Hepatocyte (in vitro differentiated cells): ENCODE results near the gene ABCA1. TPM values are rescaled to one million over a fixed set of nuclear protein-coding genes. Genes with fewer than 3 reads are reported as not detected.
"Not testable (repeated sequence)": the region's sequence is repeated elsewhere in the genome, so short reads cannot be mapped to it uniquely, and the experiment has no call there.

Experiments used
- DNase-seq: peaks from one replicate; pipeline ENCODE4 v3.0.0-alpha.2; 2016; ENCODE audit warnings: low spot score
- H2AFZ ChIP-seq: fragments of 200-600 bp; sonication (generic); 2 replicates; pipeline ENCODE4 v1.6.0; 2016; ENCODE audit warnings: antibody characterized with exemption, mild to moderate bottlenecking
- H3K27ac ChIP-seq: fragments of 200-600 bp; sonication (generic); 2 replicates; pipeline ENCODE4 v1.5.1; 2016; ENCODE audit warnings: mild to moderate bottlenecking
- H3K27me3 ChIP-seq: fragments of 200-600 bp; sonication (generic); 2 replicates; pipeline ENCODE4 v1.6.1; 2016
- H3K36me3 ChIP-seq: fragments of 200-600 bp; sonication (generic); replicated peaks from 2 replicates; pipeline ENCODE4 v1.5.1; 2016; ENCODE audit warnings: low read depth; ENCODE audit not compliant: insufficient read depth
- H3K4me1 ChIP-seq: fragments of 200-600 bp; sonication (generic); 2 replicates; pipeline ENCODE4 v1.5.1; 2016; ENCODE audit warnings: mild to moderate bottlenecking, moderate library complexity; ENCODE audit not compliant: insufficient read depth
- H3K4me2 ChIP-seq: fragments of 200-600 bp; sonication (generic); 2 replicates; pipeline ENCODE4 v1.6.0; 2016
- H3K4me3 ChIP-seq: fragments of 200-600 bp; sonication (generic); 2 replicates; pipeline ENCODE4 v1.5.1; 2016; ENCODE audit warnings: mild to moderate bottlenecking
- H3K79me2 ChIP-seq: fragments of 200-600 bp; sonication (generic); 2 replicates; pipeline ENCODE4 v1.6.0; 2017; ENCODE audit warnings: mild to moderate bottlenecking
- H3K9me2 ChIP-seq: fragments of 200-600 bp; sonication (generic); replicated peaks from 2 replicates; pipeline ENCODE4 v1.6.0; 2017; ENCODE audit warnings: mild to moderate bottlenecking; ENCODE audit not compliant: insufficient read depth
- H3K9me3 ChIP-seq: fragments of 200-600 bp; sonication (generic); 2 replicates; pipeline ENCODE4 v1.5.1; 2016; ENCODE audit warnings: low read depth, mild to moderate bottlenecking
- H4K20me1 ChIP-seq: fragments of 200-600 bp; sonication (generic); 2 replicates; pipeline ENCODE4 v1.6.0; 2016; ENCODE audit warnings: mild to moderate bottlenecking; ENCODE audit not compliant: insufficient read depth, poor library complexity, severe bottlenecking
- CTCF ChIP-seq: fragments of 200-600 bp; sonication (generic); IDR thresholded peaks from 2 replicates; pipeline ENCODE4 v1.5.1; 2016; ENCODE audit warnings: antibody characterized with exemption, mild to moderate bottlenecking; ENCODE audit not compliant: poor library complexity
- EZH2 ChIP-seq: fragments of 200-600 bp; sonication (generic); IDR thresholded peaks from 2 replicates; pipeline ENCODE4 v1.6.1; 2016; ENCODE audit warnings: antibody characterized with exemption, mild to moderate bottlenecking, borderline replicate concordance
- EZH2phosphoT487 ChIP-seq: fragments of 200-600 bp; sonication (generic); IDR thresholded peaks from one replicate; pipeline ENCODE4 v1.6.1; 2018; ENCODE audit warnings: antibody characterized with exemption, mild to moderate bottlenecking, low read depth, moderate library complexity; ENCODE audit not compliant: unreplicated experiment, severe bottlenecking
- WGBS: methylation state at CpG from one replicate; pipeline ENCODE4 v1.1.6; 2016; ENCODE audit warnings: low lambda C conversion rate; ENCODE audit errors: missing lambda C conversion rate; 5-methylcytosine and 5-hydroxymethylcytosine counted together
- polyA plus RNA-seq: library from polyadenylated mRNA; unstranded; fragments of >200 nt; fragmentation: Nextera tagmentation; extraction: Ambion mirVana; gene quantifications from 2 replicates; pipeline ENCODE4 v1.2.1, GENCODE V29; 2016
- total RNA-seq: library from RNA; depleted of rRNA; stranded (reverse); fragments of >200 nt; gene quantifications from 2 replicates; pipeline ENCODE4 v1.2.3, GENCODE V29; 2014

ABCA1 gene
- total and polyA plus RNA-seq, 2 experiments from 2014 or later: 14.5 to 87.4 TPM

GRCh38 chr9:104960662-104961061 lies 32.7 kb upstream of the ABCA1 start:
- H3K9me2 ChIP-seq: no peaks in the 10 kb centered on the region
- H3K27ac ChIP-seq: no peak overlapping the region
- TF ChIP-seq EZH2 (no peak), CTCF (no peak), EZH2phosphoT487 (no peak)
- no peaks in the 10 kb centered on the region for H3K9me3 ChIP-seq
- H3K27me3 ChIP-seq: no peaks in the 10 kb centered on the region
- no peak for DNase-seq
- no peak overlapping the region for H3K4me2 ChIP-seq
- 84% methylated on average over 1 of the region's 2 CpGs for WGBS
- H3K79me2 ChIP-seq: no peaks in the 10 kb centered on the region
- H3K4me3 ChIP-seq: no peak overlapping the region
- no peaks in the 10 kb centered on the region for H3K36me3 ChIP-seq
- H3K4me1 ChIP-seq: peaks cover 11% of the 10 kb centered on the region
- no peaks in the 10 kb centered on the region for H4K20me1 ChIP-seq
- no peak overlapping the region for H2AFZ ChIP-seq

GRCh38 chr9:104958751-104959150 lies 30.8 kb upstream of the ABCA1 start:
- Histone ChIP-seq H4K20me1 (no peaks in the 10 kb centered on the region), H3K9me3 (no peaks in the 10 kb centered on the region), H3K4me2 (no peak overlapping the region), H3K4me3 (no peak overlapping the region), H3K9me2 (no peaks in the 10 kb centered on the region), H3K27ac (no peak overlapping the region), H3K4me1 (peaks cover 11% of the 10 kb centered on the region), H3K27me3 (no peaks in the 10 kb centered on the region), H3K36me3 (no peaks in the 10 kb centered on the region), H3K79me2 (no peaks in the 10 kb centered on the region), H2AFZ (no peak overlapping the region)
- no peak for DNase-seq
- TF ChIP-seq EZH2phosphoT487 (no peak), EZH2 (no peak), CTCF (no peak)
- WGBS: 52% methylated on average over 1 of the region's 1 CpG

GRCh38 chr9:104958006-104958405 lies 30.1 kb upstream of the ABCA1 start:
- H3K4me3 ChIP-seq, H3K4me2 ChIP-seq, H3K9me2 ChIP-seq, H3K36me3 ChIP-seq, H3K27ac ChIP-seq, H3K27me3 ChIP-seq, DNase-seq, H4K20me1 ChIP-seq, H3K79me2 ChIP-seq, H2AFZ ChIP-seq, H3K9me3 ChIP-seq: not testable (repeated sequence)
- 70% methylated on average over 4 of the region's 4 CpGs for WGBS
- H3K4me1 ChIP-seq: peaks cover 11% of the 10 kb centered on the region

GRCh38 chr9:104951487-104951886 lies 23.5 kb upstream of the ABCA1 start:
- Histone ChIP-seq H3K9me2 (no peaks in the 10 kb centered on the region), H2AFZ (no peak overlapping the region), H3K4me2 (no peak overlapping the region), H3K4me3 (no peak overlapping the region), H4K20me1 (no peaks in the 10 kb centered on the region), H3K4me1 (no peaks in the 10 kb centered on the region), H3K79me2 (no peaks in the 10 kb centered on the region), H3K9me3 (no peaks in the 10 kb centered on the region), H3K36me3 (no peaks in the 10 kb centered on the region), H3K27ac (no peak overlapping the region), H3K27me3 (no peaks in the 10 kb centered on the region)
- 76% methylated on average over 4 of the region's 4 CpGs for WGBS
- no peak for DNase-seq
- no peak for TF ChIP-seq EZH2phosphoT487
- no peak for TF ChIP-seq CTCF
- no peak for TF ChIP-seq EZH2
